ENCODE data around the gene GRIA1.
A peak's percentile ranks its signal among the peaks of the same experiment; 100 is the strongest.

Gene GRIA1

DNA sequence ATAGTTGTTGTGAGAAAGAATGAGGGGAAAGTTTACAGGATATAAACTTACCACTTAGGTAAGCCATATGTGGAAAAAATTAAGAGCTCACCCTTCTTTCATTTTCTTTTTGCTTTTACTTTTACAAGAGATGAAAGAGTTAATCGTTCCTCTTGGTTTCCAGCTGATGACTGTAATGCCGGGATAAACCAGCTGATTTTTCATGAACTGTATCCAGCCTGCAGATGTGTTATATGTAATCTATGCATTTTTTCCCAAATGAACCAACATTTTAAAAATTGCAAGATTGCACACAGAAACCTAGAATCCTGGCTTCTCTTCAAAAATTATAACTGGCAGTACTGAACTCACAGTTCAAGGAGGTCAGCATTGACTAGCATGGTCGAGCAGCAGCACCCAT lies 185.9 kb downstream of the GRIA1 start:
- peaks cover 4 to 7% of the 10 kb centered on the region in 2 donors for H3K9me3 Mint-ChIP-seq

DNA sequence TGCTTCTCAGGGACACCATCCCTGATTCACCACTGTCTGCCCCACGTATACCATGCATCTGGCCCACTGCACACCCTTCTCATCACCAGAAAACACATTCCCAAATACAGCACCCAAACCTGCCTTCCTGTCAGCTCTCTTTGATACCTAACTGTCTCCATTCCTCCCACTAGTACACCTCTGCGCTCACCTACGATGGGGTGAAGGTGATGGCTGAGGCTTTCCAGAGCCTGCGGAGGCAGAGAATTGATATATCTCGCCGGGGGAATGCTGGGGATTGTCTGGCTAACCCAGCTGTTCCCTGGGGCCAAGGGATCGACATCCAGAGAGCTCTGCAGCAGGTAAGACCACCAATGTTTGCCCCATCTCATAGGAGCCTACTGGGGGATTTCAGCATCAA lies 186.4 kb downstream of the GRIA1 start:
- no peaks in the 10 kb centered on the region for H3K27me3 Mint-ChIP-seq
- ATAC-seq (no peak), DNase-seq (no peak)
- H3K27ac Mint-ChIP-seq, result no peak overlapping the region
- H3K9me3 Mint-ChIP-seq, result peaks cover 3 to 4% of the 10 kb centered on the region in 2 donors
- no peak overlapping the region for H3K4me3 Mint-ChIP-seq
- no peaks in the 10 kb centered on the region for H3K4me1 Mint-ChIP-seq

More for the DNA sequence above, 185.9 kb downstream of the GRIA1 start:
- Mint-ChIP-seq H3K4me3 (no peak overlapping the region), H3K4me1 (no peaks in the 10 kb centered on the region), H3K27ac (no peak overlapping the region), H3K27me3 (no peaks in the 10 kb centered on the region)
- no peak for DNase-seq
- no peak for ATAC-seq

DNA sequence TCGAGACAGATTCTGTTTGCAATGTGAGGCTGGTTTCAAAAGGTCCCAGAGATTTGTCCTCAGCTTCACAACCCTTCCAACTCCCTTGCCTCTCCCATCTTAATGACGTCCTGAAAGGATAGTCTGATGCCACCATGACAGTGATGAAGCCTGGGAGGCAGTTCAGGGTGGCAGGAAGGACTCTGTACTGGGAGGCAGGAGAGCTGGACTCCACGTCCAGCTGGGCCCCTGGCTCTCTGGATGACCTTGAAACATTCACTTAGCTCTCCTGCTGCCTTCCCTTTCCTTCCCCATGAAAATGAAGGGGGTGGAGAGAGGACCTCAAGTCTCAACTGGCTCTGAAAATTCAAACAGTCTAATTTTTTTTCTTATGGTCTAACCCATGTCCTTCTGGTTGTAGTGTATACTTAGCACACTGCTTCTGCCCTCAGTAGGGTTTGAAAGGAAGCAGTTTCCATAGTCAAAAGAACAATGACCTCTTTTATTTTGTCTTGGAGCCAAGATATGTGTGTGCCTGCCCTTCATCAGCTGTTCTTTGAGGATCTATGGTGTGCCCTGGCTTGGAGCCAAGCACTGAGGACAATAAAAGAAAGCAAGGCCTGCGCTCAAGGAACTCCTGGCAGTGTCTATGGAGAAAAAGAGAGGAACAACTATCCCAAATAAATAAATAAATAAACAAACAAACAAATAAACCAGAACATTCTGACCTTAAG lies 188.3 kb downstream of the GRIA1 start:
- no peak for DNase-seq
- Mint-ChIP-seq H3K4me1 (no peaks in the 10 kb centered on the region), H3K27ac (peak overlapping the region in 1 of 2 donors; percentile 31), H3K27me3 (no peaks in the 10 kb centered on the region), H3K4me3 (no peak overlapping the region), H3K9me3 (no peaks in the 10 kb centered on the region)
- ATAC-seq, result no peak

DNA sequence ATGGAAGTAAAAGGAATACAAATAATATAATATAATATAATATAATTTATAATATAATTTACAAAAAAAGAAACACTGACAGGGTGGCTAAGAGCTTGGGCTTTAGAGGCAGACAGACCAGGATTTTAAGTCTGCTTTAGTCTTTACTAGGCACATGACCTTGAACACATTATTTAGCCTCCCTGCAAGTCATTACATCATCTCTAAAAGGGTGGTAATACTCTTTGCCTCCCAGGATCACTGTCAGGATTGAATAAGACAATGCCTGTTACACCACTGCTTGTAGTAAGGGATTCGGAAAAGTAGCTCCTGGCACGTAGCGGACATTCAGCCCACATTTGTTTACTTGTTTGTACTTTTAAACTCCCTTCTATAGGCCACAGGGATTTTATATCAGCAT lies 199.8 kb downstream of the GRIA1 start:
- H3K4me1 Mint-ChIP-seq, result no peaks in the 10 kb centered on the region
- H3K9me3 Mint-ChIP-seq, result no peaks in the 10 kb centered on the region
- no peaks in the 10 kb centered on the region for H3K27me3 Mint-ChIP-seq
- no peak for ATAC-seq
- no peak overlapping the region for H3K4me3 Mint-ChIP-seq
- no peak for DNase-seq
- H3K27ac Mint-ChIP-seq, result no peak overlapping the region

DNA sequence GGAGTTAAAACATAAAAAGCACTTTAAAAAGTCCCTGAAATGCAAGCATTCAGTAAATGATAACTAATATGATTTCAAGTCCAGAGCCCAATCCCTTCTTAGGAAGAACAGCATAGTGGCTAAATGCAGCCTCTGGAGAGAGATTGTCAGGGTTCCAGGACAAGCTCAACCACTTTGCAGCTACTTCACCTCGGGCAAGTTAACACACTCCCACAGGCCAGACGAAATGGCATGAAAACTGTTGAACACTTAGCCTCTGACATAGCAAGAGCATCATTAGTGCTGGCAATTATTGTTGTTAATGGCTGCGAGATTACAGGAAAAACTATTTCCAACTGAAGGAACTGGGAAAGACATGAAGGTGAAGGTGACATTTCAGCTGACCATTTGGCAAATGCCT lies 205.8 kb downstream of the GRIA1 start:
- H3K9me3 Mint-ChIP-seq, result peaks cover 5 to 8% of the 10 kb centered on the region in 2 donors
- no peak overlapping the region for H3K27ac Mint-ChIP-seq
- DNase-seq, result no peak
- ATAC-seq, result no peak
- H3K4me3 Mint-ChIP-seq, result no peak overlapping the region
- H3K27me3 Mint-ChIP-seq, result peaks cover 11% of the 10 kb centered on the region
- no peaks in the 10 kb centered on the region for H3K4me1 Mint-ChIP-seq

DNA sequence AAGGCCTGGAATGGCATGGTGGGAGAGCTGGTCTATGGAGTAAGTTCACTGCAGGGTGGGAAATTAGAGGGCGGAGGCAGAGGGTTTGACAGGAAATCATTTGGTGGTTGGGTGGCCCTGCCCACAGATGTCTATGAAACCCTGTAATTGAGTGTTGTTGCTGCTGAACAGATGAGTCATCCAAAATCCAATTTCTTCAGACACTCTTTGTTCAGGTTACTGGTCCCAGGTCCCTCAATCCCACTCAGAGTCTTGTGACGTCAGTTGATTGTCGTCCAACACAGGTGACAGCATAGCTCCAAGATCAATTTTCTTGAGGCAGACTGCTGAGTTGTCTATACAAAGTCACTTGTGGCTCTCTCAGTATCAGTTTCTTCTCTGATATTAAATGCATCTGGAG lies 208.6 kb downstream of the GRIA1 start:
- DNase-seq, result no peak
- no peak for ATAC-seq
- Mint-ChIP-seq H3K4me1 (no peaks in the 10 kb centered on the region), H3K27me3 (peaks cover 11% of the 10 kb centered on the region), H3K27ac (no peak overlapping the region), H3K4me3 (no peak overlapping the region), H3K9me3 (peaks cover 5 to 8% of the 10 kb centered on the region in 2 donors)

DNA sequence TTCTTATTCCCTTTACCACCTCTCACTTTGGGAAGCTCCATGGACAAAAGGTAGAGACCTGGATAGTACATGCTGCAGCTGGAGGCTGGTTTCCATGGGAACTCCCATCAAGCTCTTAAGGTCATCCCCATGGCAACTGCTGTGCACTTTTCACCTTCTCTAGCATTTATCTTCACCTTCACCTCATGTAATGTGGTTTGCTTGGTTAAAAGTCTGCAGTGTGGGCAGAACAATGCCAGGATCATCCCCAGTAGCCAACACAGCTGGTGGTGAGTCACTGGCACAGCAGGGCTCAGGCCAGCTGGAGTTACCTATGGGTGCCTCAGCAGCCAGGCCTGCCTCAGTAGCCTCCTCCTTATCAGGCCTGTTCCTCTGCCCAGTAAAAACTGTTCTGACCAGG lies 210.5 kb downstream of the GRIA1 start:
- Mint-ChIP-seq H3K9me3 (peaks cover 5 to 8% of the 10 kb centered on the region in 2 donors), H3K4me3 (no peak overlapping the region), H3K27ac (no peak overlapping the region), H3K27me3 (peaks cover 11% of the 10 kb centered on the region), H3K4me1 (no peaks in the 10 kb centered on the region)
- DNase-seq (no peak), ATAC-seq (no peak)

DNA sequence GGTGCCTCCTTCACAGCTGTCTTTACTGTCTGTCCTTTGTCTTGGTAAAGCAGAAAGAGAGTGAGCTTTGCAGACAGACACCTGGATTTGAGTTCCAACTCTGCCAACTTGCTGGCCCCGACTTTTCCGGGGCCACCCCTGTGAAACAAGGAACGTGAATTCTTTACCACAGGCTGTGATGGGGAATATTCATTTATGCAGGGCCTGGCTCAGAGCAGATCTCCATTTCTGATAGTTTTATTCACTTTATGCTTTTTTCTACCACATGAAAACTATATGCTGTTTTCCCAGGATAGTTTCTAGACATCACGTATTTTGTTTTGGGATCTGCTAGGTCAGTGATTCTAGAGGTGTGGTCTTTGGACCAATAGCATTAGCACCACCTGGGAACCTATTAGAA lies 211.8 kb downstream of the GRIA1 start:
- no peak for DNase-seq
- H3K9me3 Mint-ChIP-seq, result peaks cover 5 to 8% of the 10 kb centered on the region in 2 donors
- peaks cover 6% of the 10 kb centered on the region for H3K27me3 Mint-ChIP-seq
- H3K27ac Mint-ChIP-seq, result no peak overlapping the region
- no peaks in the 10 kb centered on the region for H3K4me1 Mint-ChIP-seq
- no peak for ATAC-seq
- no peak overlapping the region for H3K4me3 Mint-ChIP-seq

DNA sequence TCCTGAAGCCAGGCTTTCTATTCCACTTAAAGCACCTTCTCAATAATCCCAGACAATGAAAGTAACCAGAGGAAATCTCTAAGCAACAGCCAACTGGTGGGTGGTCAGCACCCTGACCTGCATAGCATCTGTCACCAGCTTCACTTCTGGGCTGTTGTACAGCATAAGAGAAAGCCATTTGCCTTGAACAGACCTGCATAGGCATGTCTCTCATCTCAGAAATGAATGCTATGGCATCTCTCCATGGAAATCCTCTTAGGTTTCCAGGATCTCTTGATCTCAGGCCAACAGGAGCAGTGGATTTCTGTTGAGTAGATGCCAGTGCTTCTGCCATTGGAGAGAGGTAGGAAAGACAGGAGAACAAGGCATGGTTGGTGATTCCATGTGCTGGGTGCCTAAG lies 213.6 kb downstream of the GRIA1 start:
- Mint-ChIP-seq H3K9me3 (peaks cover 5 to 8% of the 10 kb centered on the region in 2 donors), H3K27me3 (peaks cover 5% of the 10 kb centered on the region), H3K4me1 (no peaks in the 10 kb centered on the region), H3K27ac (no peak overlapping the region), H3K4me3 (no peak overlapping the region)
- DNase-seq, result no peak
- no peak for ATAC-seq

DNA sequence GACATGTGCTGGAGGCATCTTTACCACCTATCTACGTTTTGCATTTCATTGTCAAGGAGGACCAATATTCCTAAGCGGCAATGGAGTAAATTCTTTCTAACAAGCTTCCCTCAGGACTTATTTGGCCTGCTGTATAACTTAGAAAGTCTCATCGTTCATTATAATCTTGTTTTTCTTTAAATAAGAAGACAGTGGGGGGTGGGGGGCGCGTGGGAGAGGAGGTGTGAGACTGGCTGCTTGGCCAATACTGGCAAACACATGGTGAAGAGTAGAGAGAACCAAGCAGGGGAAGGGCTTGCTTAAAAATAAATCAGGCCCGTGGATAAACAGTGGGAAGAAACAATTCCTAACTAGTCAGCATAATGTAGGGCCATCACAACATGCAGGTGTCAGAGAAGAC lies 217.2 kb downstream of the GRIA1 start:
- peaks cover 7 to 14% of the 10 kb centered on the region in 2 donors for H3K9me3 Mint-ChIP-seq
- DNase-seq, result no peak
- no peak for ATAC-seq
- no peak overlapping the region for H3K27ac Mint-ChIP-seq
- no peak overlapping the region for H3K4me3 Mint-ChIP-seq
- no peaks in the 10 kb centered on the region for H3K27me3 Mint-ChIP-seq
- H3K4me1 Mint-ChIP-seq, result no peaks in the 10 kb centered on the region

DNA sequence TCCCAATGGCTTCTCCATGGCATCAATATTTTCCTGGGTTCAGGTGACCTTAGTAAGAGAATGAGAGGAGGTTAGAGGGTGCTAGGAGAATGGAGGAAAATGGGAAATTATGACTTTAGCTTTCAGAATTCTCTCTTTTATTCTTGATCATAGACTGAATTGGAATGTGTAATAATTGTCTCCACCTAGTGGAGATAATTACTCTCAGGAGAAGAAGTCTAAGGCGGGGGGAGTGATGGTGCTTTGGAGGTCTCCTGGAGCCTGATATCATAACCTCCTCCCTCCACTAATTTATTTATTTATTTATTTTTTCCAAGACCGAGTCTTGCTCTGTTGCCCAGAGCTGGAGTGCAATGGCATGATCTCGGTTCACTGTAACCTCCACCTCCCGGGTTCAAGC lies 221.3 kb downstream of the GRIA1 start:
- peaks cover 7 to 14% of the 10 kb centered on the region in 2 donors for H3K9me3 Mint-ChIP-seq
- H3K4me3 Mint-ChIP-seq, result no peak overlapping the region
- ATAC-seq, result no peak

DNA sequence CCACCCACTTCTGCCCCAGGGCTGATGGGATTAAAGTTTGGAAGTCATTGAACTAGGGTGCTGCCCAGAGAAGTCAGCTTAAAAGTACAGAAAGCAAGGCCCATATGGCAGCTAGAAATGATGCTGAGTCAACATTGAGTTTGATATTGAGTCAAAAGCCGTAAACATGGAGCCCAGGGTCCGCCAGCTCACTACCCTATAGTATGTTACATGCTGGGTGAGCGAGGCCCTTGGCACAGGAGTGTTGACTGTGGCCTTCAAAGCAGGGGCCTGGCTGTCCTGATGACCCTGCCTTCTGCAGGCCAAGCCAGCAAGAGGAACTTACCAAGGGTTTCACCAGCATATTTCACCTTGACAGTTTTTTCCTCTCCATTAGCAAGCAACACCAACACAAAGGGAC lies 222.5 kb downstream of the GRIA1 start:
- ATAC-seq, result no peak
- no peak overlapping the region for H3K27ac Mint-ChIP-seq
- no peak overlapping the region for H3K4me3 Mint-ChIP-seq
- H3K9me3 Mint-ChIP-seq, result peaks cover 11 to 14% of the 10 kb centered on the region in 2 donors
- no peak for DNase-seq
- no peaks in the 10 kb centered on the region for H3K4me1 Mint-ChIP-seq
- no peaks in the 10 kb centered on the region for H3K27me3 Mint-ChIP-seq

More for the DNA sequence above, 221.3 kb downstream of the GRIA1 start:
- DNase-seq, result no peak
- H3K4me1 Mint-ChIP-seq, result no peaks in the 10 kb centered on the region
- no peak overlapping the region for H3K27ac Mint-ChIP-seq
- no peaks in the 10 kb centered on the region for H3K27me3 Mint-ChIP-seq

DNA sequence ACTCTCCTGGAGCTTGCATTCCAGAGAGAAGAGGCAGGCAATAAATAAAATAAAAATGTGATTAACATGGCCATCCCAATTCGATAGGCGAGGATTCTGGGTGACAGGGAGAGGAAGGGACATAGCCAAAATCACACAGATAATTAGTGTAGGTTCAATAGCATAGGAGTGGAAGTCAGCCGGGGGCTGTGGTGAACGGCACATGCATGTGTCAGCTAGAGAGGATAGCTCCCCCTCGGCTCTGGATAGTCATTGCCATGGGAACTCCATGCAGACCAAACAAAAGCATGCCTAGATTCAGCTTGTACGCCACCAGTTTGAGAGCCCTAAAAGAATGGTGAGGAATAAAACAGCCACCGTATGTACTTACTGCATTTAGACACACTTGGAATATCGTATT lies 223.5 kb downstream of the GRIA1 start:
- no peaks in the 10 kb centered on the region for H3K4me1 Mint-ChIP-seq
- H3K9me3 Mint-ChIP-seq, result peaks cover 11 to 14% of the 10 kb centered on the region in 2 donors
- DNase-seq (no peak), ATAC-seq (no peak)
- H3K27ac Mint-ChIP-seq, result no peak overlapping the region
- H3K27me3 Mint-ChIP-seq, result no peaks in the 10 kb centered on the region
- no peak overlapping the region for H3K4me3 Mint-ChIP-seq

DNA sequence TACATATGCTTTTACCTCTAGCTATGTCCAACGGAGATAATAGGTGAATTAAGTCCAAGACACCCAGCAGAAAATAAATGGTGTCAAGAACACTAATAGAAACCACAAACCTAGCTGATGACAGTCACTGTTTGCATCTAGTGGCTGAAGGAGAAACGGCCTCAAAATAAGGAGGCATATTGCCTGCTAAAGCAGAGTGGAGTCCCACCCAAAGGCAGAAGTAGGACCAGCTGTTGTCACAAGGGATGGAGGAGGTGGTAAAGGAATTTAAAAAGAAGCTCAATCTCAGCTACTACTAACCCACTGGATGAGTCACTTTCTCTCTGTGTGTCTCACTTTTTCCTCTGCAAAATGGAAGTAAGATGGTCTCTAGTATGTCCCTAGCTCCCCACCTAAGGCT lies 224.3 kb downstream of the GRIA1 start:
- Mint-ChIP-seq H3K4me1 (no peaks in the 10 kb centered on the region), H3K9me3 (peaks cover 11 to 14% of the 10 kb centered on the region in 2 donors), H3K4me3 (no peak overlapping the region), H3K27me3 (no peaks in the 10 kb centered on the region), H3K27ac (no peak overlapping the region)
- no peak for ATAC-seq
- DNase-seq, result no peak

DNA sequence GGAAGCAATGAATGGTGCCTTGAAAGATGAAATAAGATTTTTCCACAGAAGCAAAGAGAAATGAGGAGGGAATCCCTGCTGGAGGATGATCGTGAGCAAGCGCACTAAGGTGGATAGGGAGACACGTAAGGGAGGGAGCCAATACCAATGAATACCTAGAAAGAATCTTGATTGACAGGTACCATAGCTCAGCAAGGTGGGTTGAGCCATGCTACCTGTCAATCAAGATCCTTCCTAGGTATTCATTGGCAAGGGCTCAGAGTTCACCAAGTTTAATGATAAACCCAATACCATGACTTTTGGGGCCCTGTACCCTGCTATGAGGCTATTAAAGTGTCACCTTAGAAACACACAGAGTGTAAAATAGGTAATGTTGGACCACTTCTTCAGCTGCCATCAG lies 226.8 kb downstream of the GRIA1 start:
- ATAC-seq, result no peak
- no peaks in the 10 kb centered on the region for H3K4me1 Mint-ChIP-seq
- no peak overlapping the region for H3K27ac Mint-ChIP-seq
- DNase-seq, result no peak
- H3K27me3 Mint-ChIP-seq, result no peaks in the 10 kb centered on the region
- H3K9me3 Mint-ChIP-seq, result peaks cover 0 to 4% of the 10 kb centered on the region in 2 donors
- H3K4me3 Mint-ChIP-seq, result no peak overlapping the region

DNA sequence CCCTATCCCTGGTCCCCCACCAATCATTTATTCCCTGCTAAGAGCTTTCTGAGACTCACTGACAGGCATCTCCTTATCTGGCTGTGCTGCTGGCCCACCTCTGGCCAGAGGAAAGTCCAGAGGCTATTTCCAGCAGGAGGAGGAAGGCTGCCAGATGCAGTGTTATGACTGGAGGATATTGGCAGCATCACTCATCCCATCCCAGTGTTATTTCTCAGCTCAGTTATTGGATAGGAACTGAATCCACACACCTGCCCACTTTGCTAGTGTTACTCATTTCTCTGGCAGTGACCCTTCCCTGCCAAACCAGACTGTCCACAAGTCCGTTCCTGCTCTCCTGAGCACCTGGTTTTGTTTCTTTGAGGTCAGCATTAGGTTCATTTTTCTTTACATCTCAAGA lies 228.2 kb downstream of the GRIA1 start:
- no peak overlapping the region for H3K4me3 Mint-ChIP-seq
- H3K9me3 Mint-ChIP-seq, result peaks cover 4 to 7% of the 10 kb centered on the region in 2 donors
- peak overlapping the region in 1 of 2 donors; percentile 84 for H3K27ac Mint-ChIP-seq
- ATAC-seq, result no peak
- H3K27me3 Mint-ChIP-seq, result no peaks in the 10 kb centered on the region
- DNase-seq, result no peak
- H3K4me1 Mint-ChIP-seq, result no peaks in the 10 kb centered on the region

DNA sequence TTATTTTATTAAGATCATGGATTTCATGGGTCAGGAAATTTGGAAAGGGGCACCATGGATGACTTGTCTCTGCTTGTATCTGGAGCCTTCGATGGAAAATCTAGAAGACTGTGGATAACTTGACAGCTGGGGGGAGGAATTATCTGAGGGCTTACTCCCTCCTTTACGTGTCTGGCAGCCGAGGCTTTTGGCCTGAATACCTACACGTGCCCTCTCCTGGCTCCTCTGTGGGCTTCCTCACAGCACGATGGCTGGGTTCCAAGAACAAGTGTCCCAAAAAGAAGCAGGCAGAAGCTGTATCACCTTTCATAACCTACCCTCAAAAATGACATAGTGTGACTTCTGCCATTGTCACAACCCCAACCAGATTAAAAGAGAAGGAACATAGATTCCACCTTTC lies 228.9 kb downstream of the GRIA1 start:
- H3K27me3 Mint-ChIP-seq, result no peaks in the 10 kb centered on the region
- H3K27ac Mint-ChIP-seq, result no peak overlapping the region
- H3K4me1 Mint-ChIP-seq, result no peaks in the 10 kb centered on the region
- peaks cover 4 to 7% of the 10 kb centered on the region in 2 donors for H3K9me3 Mint-ChIP-seq
- DNase-seq (no peak), ATAC-seq (no peak)
- no peak overlapping the region for H3K4me3 Mint-ChIP-seq
